ENCODE results near the gene ZFYVE21. TPM values are rescaled to one million over a fixed set of nuclear protein-coding genes. Genes with fewer than 3 reads are reported as not detected.

Gene ZFYVE21
- total RNA-seq, 1 donor from 2014 or later = 60.9 TPM

DNA sequence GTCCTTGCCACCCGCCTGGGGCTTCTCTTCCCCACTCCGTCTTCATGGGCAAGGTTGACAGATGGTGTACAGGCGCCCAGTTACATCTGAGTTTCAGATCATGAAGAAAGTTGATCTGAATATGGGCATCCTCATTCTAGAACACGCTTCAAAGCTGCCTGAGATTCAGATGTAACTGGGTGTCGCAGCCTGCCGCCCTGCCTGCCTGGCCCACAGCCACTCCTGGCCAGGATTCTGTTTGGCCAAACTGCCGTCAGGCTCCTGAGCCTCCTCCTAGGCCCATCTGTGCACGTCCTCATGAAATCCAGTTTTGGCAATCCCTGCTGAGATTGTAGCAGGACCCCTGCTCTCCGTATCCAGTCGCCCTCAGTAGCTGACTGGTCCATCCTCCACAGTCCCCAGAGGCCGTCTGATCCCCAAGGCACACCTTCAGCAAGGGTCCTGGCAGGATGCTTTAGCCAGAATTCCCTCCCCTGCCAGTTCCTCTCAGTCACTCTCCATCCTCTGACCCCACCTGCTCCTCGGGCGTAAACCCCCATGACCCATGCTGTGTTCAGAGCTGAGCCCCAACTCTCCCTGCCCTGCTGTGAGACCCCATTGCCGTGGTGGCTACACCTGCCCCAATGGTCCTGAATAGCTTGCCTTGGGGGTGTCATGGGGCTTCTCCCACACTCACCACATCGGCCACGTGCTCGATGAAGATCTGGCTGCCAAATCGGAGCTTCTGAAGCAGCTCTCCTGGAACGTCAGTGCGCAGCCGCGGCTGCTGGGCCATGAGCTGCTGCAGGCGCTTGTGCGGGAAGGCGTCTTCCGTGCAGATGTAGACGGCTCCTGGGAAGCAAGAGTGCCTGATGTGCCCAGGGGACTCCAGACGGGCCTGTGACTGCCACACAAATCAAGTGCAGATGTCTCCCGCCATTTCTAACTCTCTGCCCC lies 12.8 kb upstream of the ZFYVE21 start:
- DNase-seq (ENCODE audit: low spot score) = no peak
- intact Hi-C loops (cut with DNase I) = no loop called here

- no peak for DNase-seq (ENCODE audit: low spot score)
These were observed 11.9 kb upstream of the ZFYVE21 start for GRCh38 chr14:103703433-103704385.

GRCh38 chr14:103704708-103705107 lies 10.9 kb upstream of the ZFYVE21 start:
- intact Hi-C loops (cut with DNase I) = no loop called here
- no peak for DNase-seq (ENCODE audit: low spot score)

More at GRCh38 chr14:103703433-103704385, 11.9 kb upstream of the ZFYVE21 start:
- intact Hi-C loops (cut with DNase I) = no loop called here

DNA sequence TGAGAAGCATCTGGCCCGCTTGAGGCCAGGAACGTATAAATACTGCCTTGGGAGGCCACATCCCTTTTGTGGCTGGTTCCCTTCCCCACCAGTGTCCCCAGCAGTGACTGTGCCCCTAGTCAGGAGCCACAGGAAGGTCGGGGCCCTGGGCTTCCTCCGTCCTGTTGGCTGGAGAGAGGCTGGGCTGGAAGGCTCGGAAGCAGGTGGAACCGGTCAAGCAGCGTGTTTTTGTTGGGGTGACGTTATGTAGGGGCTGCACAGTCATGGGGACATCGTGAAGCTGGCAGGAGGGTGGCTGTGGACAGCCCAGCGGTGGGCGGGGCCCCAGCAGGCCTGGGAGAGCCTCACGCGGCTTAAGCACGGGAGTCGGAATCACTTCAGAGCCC lies 10.5 kb upstream of the ZFYVE21 start:
- no peak for DNase-seq (ENCODE audit: low spot score)
- intact Hi-C loops (cut with DNase I) = no loop called here

DNA sequence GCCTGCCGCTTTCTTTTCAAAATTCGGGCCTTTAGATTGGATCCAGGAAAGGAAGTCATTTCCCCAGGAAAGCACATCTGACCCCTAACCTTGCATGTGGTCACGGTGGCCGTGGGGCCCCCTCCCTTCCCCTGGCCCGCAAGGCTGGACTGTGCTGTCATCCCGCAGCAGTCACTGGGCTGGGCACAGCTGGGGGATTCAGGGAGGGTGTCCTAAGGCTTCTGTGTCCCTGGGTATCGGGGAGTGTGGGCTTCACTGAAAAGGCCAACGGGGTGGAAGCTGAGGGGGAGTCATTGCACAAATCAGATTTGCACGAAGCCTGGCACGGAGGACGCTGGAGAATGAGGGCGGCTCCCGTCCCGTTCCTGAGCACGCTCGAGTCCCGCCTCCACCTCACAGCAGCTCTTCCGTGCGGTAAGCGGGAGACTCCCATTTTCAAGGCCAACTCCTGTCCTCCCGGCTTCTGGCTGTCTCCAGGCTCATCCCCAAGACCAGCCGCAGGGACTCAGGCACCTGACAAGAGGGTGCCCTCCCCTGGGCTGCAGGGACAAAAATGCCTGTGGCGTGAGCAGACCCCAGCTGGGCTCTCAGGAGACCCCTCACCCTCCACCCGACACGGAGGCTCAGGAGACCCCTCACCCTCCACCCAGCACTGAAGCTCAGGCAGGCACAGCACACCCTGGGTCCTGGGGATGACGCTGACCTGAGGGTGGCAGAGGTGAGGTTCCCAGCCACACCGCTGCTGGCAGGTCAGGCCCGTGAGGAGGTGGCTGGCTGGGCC lies 9.9 kb upstream of the ZFYVE21 start:
- DNase-seq (ENCODE audit: low spot score) = no peak

GRCh38 chr14:103706551-103707328 lies 8.9 kb upstream of the ZFYVE21 start:
- intact Hi-C loops (cut with DNase I) = no loop called here
- no peak for DNase-seq (ENCODE audit: low spot score)

More for the DNA sequence above, 9.9 kb upstream of the ZFYVE21 start:
- intact Hi-C loops (cut with DNase I) = no loop called here

- intact Hi-C loops (cut with DNase I) = no loop called here
- DNase-seq (ENCODE audit: low spot score) = no peak
These were observed 8.0 kb upstream of the ZFYVE21 start for GRCh38 chr14:103707329-103708263.

DNA sequence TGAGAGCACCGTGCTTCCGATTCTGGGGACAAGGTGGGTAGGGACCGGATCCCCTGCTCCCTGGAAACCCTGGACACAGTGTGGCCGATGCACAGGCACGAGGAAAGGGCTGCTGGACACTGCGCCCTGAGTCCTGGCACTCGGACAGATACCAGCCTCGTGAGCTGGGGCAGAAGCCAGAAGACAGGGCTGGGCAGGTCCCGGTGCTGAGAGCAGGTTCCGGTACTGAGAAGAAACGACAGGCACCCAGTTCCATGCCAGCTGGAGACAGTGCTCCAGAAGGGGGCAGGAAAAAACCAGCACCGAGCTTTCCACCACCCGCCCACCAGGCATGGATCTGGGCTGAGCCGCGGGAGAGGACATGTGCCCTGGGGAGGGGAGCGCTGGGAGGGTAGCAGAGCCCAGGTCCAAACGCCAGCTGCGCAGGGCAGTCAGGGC lies 6.8 kb upstream of the ZFYVE21 start:
- DNase-seq (ENCODE audit: low spot score) = no peak
- intact Hi-C loops (cut with DNase I) = no loop called here

GRCh38 chr14:103709814-103710213 lies 5.8 kb upstream of the ZFYVE21 start:
- DNase-seq (ENCODE audit: low spot score) = no peak
- intact Hi-C loops (cut with DNase I) = loop anchor here (5.0 kb wide), 1 partner anchor 138 kb away; no protein-coding TSS in a partner anchor

- DNase-seq (ENCODE audit: low spot score) = no peak
These were observed 4.7 kb upstream of the ZFYVE21 start for GRCh38 chr14:103710771-103711377.

DNA sequence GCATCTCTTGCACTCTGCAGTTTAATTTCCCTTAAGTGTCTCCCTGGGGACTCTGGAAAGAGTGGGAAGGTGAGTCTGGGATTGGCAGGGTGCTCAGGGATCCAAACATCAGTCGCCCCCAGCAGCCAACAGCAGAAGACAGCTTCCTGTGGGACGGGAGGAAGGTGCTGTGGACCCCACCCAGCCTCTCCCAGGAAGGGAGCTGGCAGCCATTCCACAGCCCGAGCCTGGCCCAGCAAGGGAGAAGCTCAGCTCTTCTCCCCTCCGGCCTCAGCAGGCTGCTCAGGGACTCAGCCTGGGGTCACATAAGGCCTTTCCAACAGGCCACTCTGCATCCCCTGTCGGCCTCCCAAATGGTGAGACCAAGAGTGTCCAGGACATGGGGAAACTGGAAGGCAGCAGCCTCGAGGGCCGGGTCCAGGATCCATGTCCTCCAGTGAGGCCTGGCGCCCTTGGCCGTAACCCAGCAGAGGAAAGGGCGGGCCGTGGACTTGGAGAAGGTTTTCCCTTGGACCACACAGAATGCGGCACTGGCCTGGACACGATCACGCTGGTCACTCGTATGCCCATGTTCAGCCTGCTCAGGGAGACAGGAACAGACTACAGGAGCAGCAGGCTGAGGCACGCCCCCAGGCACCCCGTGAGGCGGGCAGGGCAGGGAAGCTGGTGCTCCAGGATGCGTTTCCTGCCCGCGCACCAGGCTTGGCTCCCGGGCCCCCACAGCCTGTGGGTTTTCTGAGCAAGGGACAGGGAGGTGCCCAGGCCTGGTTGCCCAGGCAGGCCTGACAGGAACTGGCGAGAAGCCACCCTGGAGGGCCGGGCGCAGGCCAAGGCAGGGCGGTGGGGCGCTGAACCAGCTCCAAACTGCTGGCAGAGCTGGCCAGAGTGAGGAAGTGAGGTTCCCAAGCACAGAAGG lies 3.8 kb upstream of the ZFYVE21 start:
- intact Hi-C loops (cut with DNase I) = loop anchor here (5.0 kb wide), 1 partner anchor 139 kb away; no protein-coding TSS in a partner anchor

More at GRCh38 chr14:103710771-103711377, 4.7 kb upstream of the ZFYVE21 start:
- intact Hi-C loops (cut with DNase I) = loop anchor here (5.0 kb wide), 1 partner anchor 139 kb away; no protein-coding TSS in a partner anchor

DNA sequence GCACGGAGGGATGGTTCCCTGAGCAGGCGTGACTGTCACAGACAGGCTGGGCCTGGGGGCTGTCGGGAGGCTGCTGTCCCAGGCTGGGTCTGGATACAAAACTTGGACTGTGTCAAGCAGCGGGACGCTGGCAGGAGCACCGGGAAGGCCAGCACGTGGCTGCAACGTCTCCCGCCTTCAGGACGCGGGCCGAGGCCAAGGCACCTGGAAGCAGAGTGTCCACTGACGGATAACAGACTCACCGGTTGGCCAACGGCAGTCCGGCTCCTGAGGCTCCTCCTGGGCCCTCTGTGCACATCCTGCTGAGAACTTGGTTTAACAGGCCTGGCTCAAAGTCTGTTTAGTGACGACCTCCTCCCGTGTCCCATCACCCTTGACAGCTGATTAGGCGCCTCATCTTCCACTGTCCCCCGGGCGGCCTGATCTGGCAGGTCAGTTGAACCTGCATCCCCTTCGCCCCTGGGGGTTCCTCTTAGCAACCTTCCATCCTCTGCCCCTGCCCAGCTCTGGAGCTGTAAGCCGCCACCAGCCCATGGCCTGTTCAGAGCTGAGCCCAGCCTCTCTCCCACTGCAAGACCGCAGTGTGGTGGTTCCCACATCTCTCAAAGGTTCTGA lies 2.9 kb upstream of the ZFYVE21 start:
- intact Hi-C loops (cut with DNase I) = loop anchor here (5.0 kb wide), 1 partner anchor 140 kb away; no protein-coding TSS in a partner anchor

More for the DNA sequence above, 3.8 kb upstream of the ZFYVE21 start:
- no peak for DNase-seq (ENCODE audit: low spot score)

GRCh38 chr14:103713304-103714062 lies 2.1 kb upstream of the ZFYVE21 start:
- intact Hi-C loops (cut with DNase I) = loop anchor here (5.0 kb wide), 1 partner anchor 141 kb away; no protein-coding TSS in a partner anchor
- no peak for DNase-seq (ENCODE audit: low spot score)

More for the DNA sequence above, 2.9 kb upstream of the ZFYVE21 start:
- DNase-seq (ENCODE audit: low spot score) = no peak

DNA sequence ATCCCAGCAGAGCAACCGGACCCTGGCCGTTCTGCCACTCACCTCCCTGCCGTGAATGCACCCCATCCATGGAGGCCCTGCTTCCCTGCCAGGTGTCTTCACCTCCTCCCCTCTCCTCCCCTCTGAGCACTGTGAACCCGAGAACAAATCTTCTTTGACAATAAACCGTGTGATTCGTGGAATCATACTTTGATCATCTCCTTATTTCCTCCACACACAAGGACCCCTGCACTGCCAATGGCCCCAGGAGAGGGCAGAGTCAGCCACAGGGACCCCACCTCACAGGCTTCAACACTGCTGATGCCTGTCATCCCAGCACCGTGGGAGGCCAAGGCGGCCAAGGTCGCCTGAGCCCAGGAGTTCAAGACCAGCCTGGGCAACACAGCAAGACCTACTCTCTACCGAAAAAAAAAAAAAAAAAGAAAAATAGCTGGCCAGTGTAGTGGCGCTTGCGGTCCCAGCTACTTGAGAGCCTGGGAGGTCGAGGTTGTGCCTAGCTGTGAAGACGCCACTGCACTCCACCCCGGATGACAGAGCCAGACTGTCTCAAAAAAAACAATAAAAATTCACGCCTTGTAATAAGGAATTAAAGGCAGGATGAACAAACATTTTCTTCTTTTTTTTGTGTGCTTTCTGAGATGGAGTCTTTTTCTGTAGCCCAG lies 1.4 kb upstream of the ZFYVE21 start:
- no peak for DNase-seq (ENCODE audit: low spot score)
- intact Hi-C loops (cut with DNase I) = loop anchor here (5.0 kb wide), 1 partner anchor 142 kb away; no protein-coding TSS in a partner anchor
